GM23338 (cell line): ENCODE measurements around the gene POMGNT1. TPM values are rescaled to one million over a fixed set of nuclear protein-coding genes. Genes with fewer than 3 reads are reported as not detected.

Experiments used
- ATAC-seq: fragments of 200-7000 bp; cut with Tn5 transposase; 3 replicates; pipeline ENCODE4 v1.9.1; 2020
- DNase-seq: peaks from one replicate; pipeline ENCODE4 v3.0.0-alpha.2; 2015; ENCODE audit warnings: low spot score
- H2AFZ ChIP-seq: fragments of 200-600 bp; sonication (generic); 2 replicates; pipeline ENCODE4 v1.8.0; 2016; ENCODE audit warnings: antibody characterized with exemption, mild to moderate bottlenecking, moderate library complexity
- H3F3A ChIP-seq: fragments of 200-600 bp; sonication (generic); replicated peaks from 2 replicates; pipeline ENCODE4 v1.8.0; 2017; ENCODE audit warnings: antibody characterized with exemption, mixed run types, low read depth
- H3K27ac ChIP-seq: fragments of 200-600 bp; sonication (generic); 2 replicates; pipeline ENCODE4 v1.6.1; 2016; ENCODE audit warnings: low read depth
- H3K27me3 ChIP-seq: fragments of 200-600 bp; sonication (generic); 2 replicates; pipeline ENCODE4 v1.8.0; 2016; ENCODE audit warnings: mild to moderate bottlenecking, mixed run types, moderate library complexity; ENCODE audit not compliant: insufficient read depth
- H3K36me3 ChIP-seq: fragments of 200-600 bp; sonication (generic); 2 replicates; pipeline ENCODE4 v1.8.0; 2016; ENCODE audit warnings: mild to moderate bottlenecking; ENCODE audit not compliant: insufficient read depth
- H3K4me1 ChIP-seq: fragments of 200-600 bp; sonication (generic); 2 replicates; pipeline ENCODE4 v1.8.0; 2016; ENCODE audit warnings: mild to moderate bottlenecking, moderate library complexity; ENCODE audit not compliant: insufficient read depth
- H3K4me2 ChIP-seq: fragments of 200-600 bp; sonication (generic); 2 replicates; pipeline ENCODE4 v1.7.1; 2017; ENCODE audit warnings: mixed run types
- H3K4me3 ChIP-seq: fragments of 200-600 bp; sonication (generic); 2 replicates; pipeline ENCODE4 v1.6.1; 2016; ENCODE audit warnings: mixed run types
- H3K79me2 ChIP-seq: fragments of 200-600 bp; sonication (generic); replicated peaks from 2 replicates; pipeline ENCODE4 v1.8.0; 2017; ENCODE audit warnings: mild to moderate bottlenecking; ENCODE audit not compliant: insufficient read depth
- H3K9me2 ChIP-seq: fragments of 200-600 bp; sonication (generic); 2 replicates; pipeline ENCODE4 v1.8.0; 2017; ENCODE audit not compliant: insufficient read depth
- H4K20me1 ChIP-seq: fragments of 200-600 bp; sonication (generic); replicated peaks from 2 replicates; pipeline ENCODE4 v1.8.0; 2017; ENCODE audit warnings: mild to moderate bottlenecking; ENCODE audit not compliant: insufficient read depth
- H3K27ac Mint-ChIP-seq: 2 replicates; pipeline ENCODE4 v1.8.0; 2020; ENCODE audit warnings: inconsistent platforms, mild to moderate bottlenecking, moderate library complexity, mixed read lengths
- H3K27me3 Mint-ChIP-seq: 3 replicates; pipeline ENCODE4 v1.8.0; 2022; ENCODE audit warnings: low read depth, mild to moderate bottlenecking, moderate library complexity, mixed read lengths, inconsistent platforms; ENCODE audit not compliant: insufficient read depth, poor library complexity
- H3K36me3 Mint-ChIP-seq: 3 replicates; pipeline ENCODE4 v1.8.0; 2021; ENCODE audit warnings: low read depth, mild to moderate bottlenecking, inconsistent platforms, moderate library complexity, mixed read lengths
- H3K4me1 Mint-ChIP-seq: 3 replicates; pipeline ENCODE4 v1.8.0; 2020; ENCODE audit warnings: mild to moderate bottlenecking, inconsistent platforms, mixed read lengths
- H3K4me3 Mint-ChIP-seq: 3 replicates; pipeline ENCODE4 v1.8.0; 2021; ENCODE audit warnings: moderate library complexity, mild to moderate bottlenecking, inconsistent platforms, mixed read lengths
- H3K9me3 Mint-ChIP-seq: 3 replicates; pipeline ENCODE4 v1.8.0; 2020; ENCODE audit warnings: moderate library complexity, mild to moderate bottlenecking, inconsistent platforms, mixed read lengths
- CREB1 ChIP-seq: fragments of 250-450 bp; sonication (Bioruptor Pico); IDR thresholded peaks from 2 replicates; pipeline ENCODE4 v1.5.0; 2020; ENCODE audit warnings: low read depth, mild to moderate bottlenecking, moderate library complexity
- CTCF ChIP-seq, 2 experiments: fragments of 200-600 bp in 1 of 2; sonication (generic) in 1 of 2; conservative IDR thresholded peaks; 2 replicates each; pipeline versions ENCODE4 v1.5.1 to v1.6.1; 2016 to 2017; ENCODE audit warnings: antibody characterized with exemption in 2 of 2, low read depth in 2 of 2, mild to moderate bottlenecking in 2 of 2, moderate library complexity in 1 of 2
- ETS1 ChIP-seq: IDR thresholded peaks from 2 replicates; pipeline ENCODE4 v1.6.1; 2016; ENCODE audit warnings: antibody characterized with exemption
- EZH2 ChIP-seq: fragments of 200-600 bp; sonication (generic); IDR thresholded peaks from one replicate; pipeline ENCODE4 v1.8.0; 2017; ENCODE audit warnings: antibody characterized with exemption, mild to moderate bottlenecking, low read depth; ENCODE audit not compliant: unreplicated experiment
- EZH2phosphoT487 ChIP-seq: fragments of 200-600 bp; sonication (generic); IDR thresholded peaks from one replicate; pipeline ENCODE4 v1.8.1; 2018; ENCODE audit warnings: antibody characterized with exemption; ENCODE audit not compliant: unreplicated experiment
- JUNB ChIP-seq: IDR thresholded peaks from one replicate; pipeline ENCODE4 v1.6.1; 2016; ENCODE audit warnings: antibody characterized with exemption; ENCODE audit not compliant: unreplicated experiment
- NANOG ChIP-seq: IDR thresholded peaks from 2 replicates; pipeline ENCODE4 v1.6.1; 2016; ENCODE audit warnings: antibody characterized with exemption, borderline replicate concordance
- POLR2AphosphoS5 ChIP-seq: IDR thresholded peaks from 2 replicates; pipeline ENCODE4 v1.6.1; 2016; ENCODE audit warnings: antibody characterized with exemption, low read depth
- REST ChIP-seq: IDR thresholded peaks from one replicate; pipeline ENCODE4 v1.6.1; 2018; ENCODE audit warnings: antibody characterized with exemption; ENCODE audit not compliant: unreplicated experiment
- STAT1 ChIP-seq: IDR thresholded peaks from one replicate; pipeline ENCODE4 v1.6.1; 2016; ENCODE audit warnings: antibody characterized with exemption; ENCODE audit not compliant: unreplicated experiment
- ZNF114 ChIP-seq: fragments of 250-450 bp; sonication (Bioruptor Pico); IDR thresholded peaks from 2 replicates; pipeline ENCODE4 v1.5.0; 2020; ENCODE audit warnings: mild to moderate bottlenecking, moderate library complexity
- ZNF331 ChIP-seq: fragments of 250-450 bp; sonication (Bioruptor Pico); IDR thresholded peaks from 2 replicates; pipeline ENCODE4 v1.5.0; 2020; ENCODE audit warnings: low read depth, mild to moderate bottlenecking, moderate library complexity
- ZNF462 ChIP-seq: fragments of 250-450 bp; sonication (Bioruptor Pico); IDR thresholded peaks from 2 replicates; pipeline ENCODE4 v1.5.0; 2020; ENCODE audit warnings: mild to moderate bottlenecking, moderate library complexity
- polyA plus RNA-seq: library from polyadenylated mRNA; unstranded; fragments of >200 nt; fragmentation: Nextera tagmentation; extraction: Ambion mirVana; gene quantifications from 2 replicates; pipeline ENCODE4 v1.2.1, GENCODE V29; 2016
- total RNA-seq: library from RNA; depleted of rRNA; stranded (reverse); fragments of >200 nt; shearing (Covaris generic); gene quantifications from 2 replicates; pipeline ENCODE4 v1.2.3, GENCODE V29; 2014

The POMGNT1 gene
- total and polyA plus RNA-seq, 2 experiments from 2014 or later: 24.3 to 32.1 TPM

- Mint-ChIP-seq H3K9me3 (no peaks in the 10 kb centered on the region), H3K4me3 (no peak overlapping the region), H3K4me1 (peaks cover 22% of the 10 kb centered on the region), H3K27ac (no peak overlapping the region), H3K36me3 (no peaks in the 10 kb centered on the region), H3K27me3 (peaks cover 20% of the 10 kb centered on the region)
- no peaks in the 10 kb centered on the region for H3K36me3 ChIP-seq
- H3K4me2 ChIP-seq: 0 out of 2 replicates have a peak overlapping the region, but pooled peaks have one; percentile 20
- H3K27ac ChIP-seq: no peak overlapping the region
- no peaks in the 10 kb centered on the region for H3K79me2 ChIP-seq
- H3K27me3 ChIP-seq: 0 out of 2 replicates have a peak, but pooled peaks cover 5% of the 10 kb centered on the region
- H4K20me1 ChIP-seq: no peaks in the 10 kb centered on the region
- no peak for ATAC-seq
- no peak for TF ChIP-seq EZH2
- TF ChIP-seq NANOG: no peak
- TF ChIP-seq JUNB: no peak
- TF ChIP-seq STAT1: no peak
- TF ChIP-seq ETS1: no peak
- TF ChIP-seq CREB1: no peak
- no peak for TF ChIP-seq CTCF (conservative IDR thresholded peaks at IDR 0.05; ENCODE audit: low read depth in 2 of 2)
- no peak for TF ChIP-seq ZNF114 (CRISPR knock-in tag)
- TF ChIP-seq REST: no peak
- no peak for TF ChIP-seq ZNF462 (CRISPR knock-in tag)
- TF ChIP-seq ZNF331: no peak
- TF ChIP-seq POLR2AphosphoS5: no peak
- TF ChIP-seq EZH2phosphoT487: no peak
- H3K4me3 ChIP-seq: no peak overlapping the region
- no peak overlapping the region for H2AFZ ChIP-seq
- H3K4me1 ChIP-seq: peaks cover 5% of the 10 kb centered on the region
- no peaks in the 10 kb centered on the region for H3K9me2 ChIP-seq
- DNase-seq: no peak
- 0 out of 2 replicates have a peak, but pooled peaks cover 5% of the 10 kb centered on the region for H3F3A ChIP-seq
These were observed 6.9 kb upstream of the POMGNT1 start for GRCh38 chr1:46205141-46205540.
